Hepatic stellate cell (primary cell): ENCODE measurements around the gene DAGLA.

ENCODE experiments used
- DNase-seq: peaks from one replicate; pipeline ENCODE4 v3.0.0; 2011; ENCODE audit warnings: low spot score

Gene DAGLA

GRCh38 chr11:61730240-61730994 is 50.2 kb downstream of the DAGLA start:
- no peak for DNase-seq

DNA sequence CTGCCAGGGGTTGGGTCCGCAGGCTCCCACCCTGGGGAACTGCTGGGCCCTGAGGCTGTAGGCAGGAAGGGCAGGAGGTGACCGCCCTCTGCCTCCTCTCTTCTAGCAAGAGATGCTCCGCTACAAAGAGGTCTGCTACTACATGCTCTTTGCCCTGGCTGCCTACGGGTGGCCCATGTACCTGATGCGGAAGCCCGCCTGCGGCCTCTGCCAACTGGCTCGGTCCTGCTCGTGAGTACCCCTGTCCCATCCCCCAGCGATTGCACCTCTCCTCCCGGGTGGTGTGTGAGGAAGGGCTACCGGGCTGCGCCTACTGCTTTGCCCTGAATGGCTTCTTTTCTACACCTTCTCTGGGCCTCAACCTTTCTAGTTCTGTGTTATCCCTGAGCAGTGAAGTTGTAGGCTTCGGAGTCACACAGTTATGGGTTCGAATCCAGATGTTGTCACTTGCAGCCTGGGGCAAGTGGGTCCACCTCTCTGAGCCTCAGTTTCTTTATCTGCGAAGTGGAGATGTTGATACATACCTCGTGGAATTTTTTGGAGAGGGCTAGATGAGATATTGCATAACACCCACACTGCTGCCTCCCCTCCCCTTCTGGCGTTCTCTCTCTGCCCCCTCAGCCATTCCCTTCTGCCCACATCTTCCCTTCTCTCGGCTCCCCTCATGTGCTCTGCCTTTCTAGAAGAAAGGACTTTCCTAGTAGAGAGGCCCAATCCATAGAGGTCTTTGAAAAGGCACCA is 51.2 kb downstream of the DAGLA start:
- DNase-seq = no peak

DNA sequence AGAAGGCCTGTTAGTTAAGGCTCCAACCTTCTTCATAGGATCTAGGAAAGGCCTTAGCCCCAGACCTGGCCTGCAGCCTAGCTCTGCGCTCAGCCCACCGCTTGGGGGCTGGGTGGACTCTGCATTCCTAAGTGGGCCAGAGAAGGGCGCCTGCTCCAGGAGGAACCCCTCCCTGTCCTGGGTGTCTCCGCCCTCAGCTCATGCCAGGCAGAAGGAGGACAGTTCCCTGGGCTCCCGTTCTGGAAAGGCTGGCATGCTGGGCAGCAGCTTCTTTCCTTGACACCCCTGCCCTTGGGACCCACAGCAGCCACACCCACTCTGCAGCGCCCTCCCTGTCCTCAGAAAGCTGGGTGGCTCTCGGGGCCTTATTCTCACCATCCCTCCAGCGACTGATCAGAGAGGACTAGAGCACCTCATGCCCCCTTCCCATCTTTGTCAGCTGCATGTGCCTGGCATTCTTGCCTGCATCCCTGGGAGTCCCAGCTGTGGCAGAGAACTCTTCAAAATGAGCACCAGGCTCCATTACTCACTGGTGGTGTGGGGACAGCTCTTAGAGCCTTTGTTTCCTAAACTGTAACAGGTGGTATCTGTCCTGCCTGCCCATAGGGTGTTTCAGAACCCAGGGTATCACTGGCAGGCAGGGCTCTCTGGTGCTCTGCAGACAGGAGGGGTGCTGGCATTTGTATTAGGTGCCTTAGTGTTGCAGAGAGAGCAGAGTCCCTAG is 51.9 kb downstream of the DAGLA start:
- DNase-seq = no peak

GRCh38 chr11:61732705-61733104 is 52.5 kb downstream of the DAGLA start:
- DNase-seq = peak; percentile 50

DNA sequence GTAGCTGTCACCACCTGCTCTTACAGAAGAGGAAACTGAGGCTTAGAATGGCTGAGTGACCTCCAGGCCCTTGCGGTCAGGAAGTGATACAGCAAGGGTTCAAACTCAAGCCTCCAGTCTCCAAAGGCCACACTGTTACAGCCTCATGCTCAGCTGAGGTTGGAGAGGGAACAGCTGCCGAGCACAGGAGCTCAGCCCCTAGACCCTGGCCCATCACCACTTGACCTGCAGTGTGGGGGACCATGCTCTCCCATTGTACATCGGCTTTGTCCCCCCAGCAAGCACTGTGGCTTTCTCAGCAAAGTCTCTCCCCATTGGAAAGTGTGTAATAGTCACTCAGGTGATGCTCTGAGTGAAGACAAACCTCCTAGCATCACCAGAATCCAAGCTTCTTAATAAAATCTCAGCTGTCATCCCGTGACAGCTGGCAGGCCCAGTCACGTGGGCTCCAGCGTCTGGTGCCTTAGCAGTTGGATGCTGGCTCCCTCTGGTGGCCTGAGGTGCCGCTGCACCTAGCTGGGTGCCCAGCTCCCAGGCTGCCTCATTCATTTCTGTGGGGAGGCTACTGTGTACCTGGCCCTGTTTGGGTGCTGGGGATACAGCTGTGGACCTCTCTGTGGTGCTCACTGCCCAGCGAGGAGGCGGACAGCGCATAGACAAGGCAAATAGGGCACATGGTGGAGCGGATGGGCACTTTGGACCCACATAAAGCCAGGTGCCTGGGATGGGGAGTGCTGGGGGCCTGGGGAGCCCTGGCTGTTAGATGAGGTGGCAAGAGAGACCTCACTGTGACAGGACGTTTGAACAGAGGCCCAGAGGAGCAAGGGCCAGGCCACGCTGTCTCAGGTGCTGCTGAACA is 53.2 kb downstream of the DAGLA start:
- peak; percentile 98 for DNase-seq

DNA sequence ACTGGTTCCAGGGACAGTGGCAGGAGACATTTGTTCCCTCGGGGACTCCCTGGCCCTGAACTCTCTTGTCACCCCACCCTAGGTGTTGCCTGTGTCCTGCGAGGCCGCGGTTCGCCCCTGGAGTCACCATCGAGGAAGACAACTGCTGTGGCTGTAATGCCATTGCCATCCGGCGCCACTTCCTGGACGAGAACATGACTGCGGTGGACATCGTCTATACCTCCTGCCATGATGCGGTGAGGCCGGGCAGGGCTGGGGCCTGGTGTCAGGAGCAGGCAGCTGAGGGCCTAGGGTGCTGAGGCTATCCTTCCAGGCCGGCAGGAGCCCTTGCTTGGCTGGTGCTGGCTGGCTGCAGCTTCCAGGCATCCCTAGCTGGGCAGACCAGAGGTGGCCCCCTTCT is 54.6 kb downstream of the DAGLA start:
- DNase-seq = no peak

DNA sequence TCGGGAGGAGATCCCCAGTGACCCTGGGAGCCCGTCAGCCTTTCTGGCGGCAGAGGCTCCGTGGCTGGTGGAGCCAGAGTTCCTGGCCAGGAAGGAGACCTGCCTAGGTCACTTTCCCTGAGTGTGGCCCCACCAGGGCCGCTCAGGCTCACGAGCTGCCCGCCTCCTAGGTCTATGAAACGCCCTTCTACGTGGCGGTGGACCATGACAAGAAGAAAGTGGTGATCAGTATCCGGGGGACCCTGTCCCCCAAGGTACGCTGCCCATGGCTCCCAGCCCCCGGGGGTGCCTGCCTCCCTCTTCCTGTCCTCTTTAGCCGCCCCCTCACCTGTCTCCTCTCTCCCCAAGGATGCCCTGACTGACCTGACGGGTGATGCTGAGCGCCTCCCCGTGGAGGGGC is 55.2 kb downstream of the DAGLA start:
- no peak for DNase-seq

DNA sequence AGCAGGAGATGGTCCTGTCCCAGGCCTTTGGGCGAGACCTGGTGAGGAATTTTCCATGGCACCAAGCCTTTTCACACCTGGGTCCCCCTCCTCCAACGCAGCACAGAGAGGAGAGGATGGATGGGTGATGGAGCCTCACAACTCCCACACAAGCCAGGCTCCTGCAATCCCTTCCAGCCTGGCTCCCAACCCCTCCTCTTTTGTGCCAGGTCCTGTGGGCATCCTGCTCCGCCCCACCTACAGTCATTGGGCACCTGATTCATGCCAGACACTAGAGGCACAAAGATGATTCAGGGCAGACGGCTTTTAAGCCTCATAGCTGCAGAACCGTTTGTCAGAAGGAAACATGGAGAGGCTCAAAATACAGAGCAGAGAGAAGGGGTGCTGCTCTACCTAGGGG is 56.1 kb downstream of the DAGLA start:
- DNase-seq = no peak

- no peak for DNase-seq
Observed at GRCh38 chr11:61737131-61737530, 56.9 kb downstream of the DAGLA start.

DNA sequence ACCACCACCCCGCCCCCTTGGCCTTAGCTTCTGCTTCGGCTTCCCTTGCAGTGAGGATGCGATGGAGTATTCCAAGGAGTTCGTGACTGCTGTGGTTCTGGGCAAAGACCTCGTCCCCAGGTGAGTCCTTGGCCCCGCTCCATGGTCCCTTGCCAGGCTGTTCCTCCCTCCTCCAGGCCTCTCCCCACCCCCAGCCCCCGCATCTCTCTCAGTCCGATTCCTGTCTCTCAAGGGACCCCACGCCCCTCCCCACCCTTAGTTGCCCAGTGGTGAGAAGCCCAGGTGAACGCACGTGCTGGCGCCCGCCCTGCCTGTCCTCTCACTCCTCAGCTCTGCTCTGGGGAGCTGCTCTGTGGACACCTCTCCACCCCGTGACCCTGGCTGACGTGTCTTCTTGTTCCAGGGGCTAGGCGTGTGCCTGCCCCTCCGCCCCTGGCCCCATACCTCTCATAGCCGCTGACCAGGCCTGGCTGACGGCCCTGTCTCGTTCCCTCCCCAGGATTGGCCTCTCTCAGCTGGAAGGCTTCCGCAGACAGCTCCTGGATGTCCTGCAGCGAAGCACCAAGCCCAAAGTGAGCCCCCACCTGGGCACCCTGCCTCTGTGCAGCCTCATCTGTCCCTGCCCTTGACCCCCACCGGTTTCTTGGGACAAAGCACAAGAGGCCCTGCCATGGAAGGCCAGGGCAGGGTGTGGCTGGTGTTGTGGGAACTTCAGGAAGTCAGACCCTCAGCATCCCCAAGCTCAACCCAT is 57.6 kb downstream of the DAGLA start:
- DNase-seq = no peak

DNA sequence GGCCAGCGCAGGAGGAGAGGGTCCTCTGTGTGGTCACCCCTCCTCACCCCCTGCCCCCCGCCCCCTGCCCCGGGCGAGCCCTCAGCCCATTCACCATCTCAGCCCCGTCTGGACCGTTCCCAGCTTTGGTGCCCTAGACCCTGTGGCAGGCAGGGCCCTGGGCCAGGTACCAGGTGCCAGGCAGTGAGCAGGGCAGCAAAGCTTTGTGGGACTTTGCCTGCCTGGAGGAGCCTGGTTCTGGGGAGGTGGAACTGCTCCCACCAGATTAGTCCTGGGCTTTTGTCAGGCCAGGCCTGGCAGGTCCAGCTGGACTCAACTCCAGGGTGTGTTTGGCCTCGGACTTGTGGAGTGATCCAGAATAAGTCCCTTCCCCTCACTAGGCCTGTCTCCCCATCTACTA is 58.6 kb downstream of the DAGLA start:
- DNase-seq = no peak

DNA sequence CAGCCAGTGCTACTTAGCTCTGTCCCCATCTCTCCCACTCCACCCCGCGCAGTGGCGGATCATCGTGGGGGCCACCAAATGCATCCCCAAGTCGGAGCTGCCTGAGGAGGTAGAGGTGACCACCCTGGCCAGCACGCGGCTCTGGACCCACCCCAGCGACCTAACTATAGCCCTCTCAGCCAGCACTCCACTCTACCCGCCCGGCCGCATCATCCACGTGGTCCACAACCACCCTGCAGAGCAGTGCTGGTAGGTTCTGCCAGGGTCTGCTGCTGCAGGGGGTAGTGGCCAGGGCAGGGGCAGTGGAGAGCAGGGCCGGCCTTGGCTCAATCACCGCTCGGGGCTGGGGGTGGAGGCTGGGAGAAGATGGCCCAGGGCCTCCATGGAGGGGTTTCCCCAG is 59.2 kb downstream of the DAGLA start:
- no peak for DNase-seq

GRCh38 chr11:61739966-61740365 is 59.8 kb downstream of the DAGLA start:
- no peak for DNase-seq

- no peak for DNase-seq
Observed at GRCh38 chr11:61742391-61742790, 62.2 kb downstream of the DAGLA start.

DNA sequence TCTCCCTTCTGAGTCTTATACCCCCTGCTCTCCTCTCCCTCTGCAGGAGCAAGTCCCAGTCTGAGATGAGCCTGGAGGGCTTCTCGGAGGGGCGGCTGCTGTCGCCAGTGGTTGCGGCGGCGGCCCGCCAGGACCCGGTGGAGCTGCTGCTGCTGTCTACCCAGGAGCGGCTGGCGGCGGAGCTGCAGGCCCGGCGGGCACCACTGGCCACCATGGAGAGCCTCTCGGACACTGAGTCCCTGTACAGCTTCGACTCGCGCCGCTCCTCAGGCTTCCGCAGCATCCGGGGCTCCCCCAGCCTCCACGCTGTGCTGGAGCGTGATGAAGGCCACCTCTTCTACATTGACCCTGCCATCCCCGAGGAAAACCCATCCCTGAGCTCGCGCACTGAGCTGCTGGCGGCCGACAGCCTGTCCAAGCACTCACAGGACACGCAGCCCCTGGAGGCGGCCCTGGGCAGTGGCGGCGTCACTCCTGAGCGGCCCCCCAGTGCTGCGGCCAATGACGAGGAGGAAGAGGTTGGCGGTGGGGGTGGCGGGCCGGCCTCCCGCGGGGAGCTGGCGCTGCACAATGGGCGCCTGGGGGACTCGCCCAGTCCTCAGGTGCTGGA is 63.4 kb downstream of the DAGLA start:
- DNase-seq = no peak

GRCh38 chr11:61744181-61744580 is 64.0 kb downstream of the DAGLA start:
- no peak for DNase-seq

DNA sequence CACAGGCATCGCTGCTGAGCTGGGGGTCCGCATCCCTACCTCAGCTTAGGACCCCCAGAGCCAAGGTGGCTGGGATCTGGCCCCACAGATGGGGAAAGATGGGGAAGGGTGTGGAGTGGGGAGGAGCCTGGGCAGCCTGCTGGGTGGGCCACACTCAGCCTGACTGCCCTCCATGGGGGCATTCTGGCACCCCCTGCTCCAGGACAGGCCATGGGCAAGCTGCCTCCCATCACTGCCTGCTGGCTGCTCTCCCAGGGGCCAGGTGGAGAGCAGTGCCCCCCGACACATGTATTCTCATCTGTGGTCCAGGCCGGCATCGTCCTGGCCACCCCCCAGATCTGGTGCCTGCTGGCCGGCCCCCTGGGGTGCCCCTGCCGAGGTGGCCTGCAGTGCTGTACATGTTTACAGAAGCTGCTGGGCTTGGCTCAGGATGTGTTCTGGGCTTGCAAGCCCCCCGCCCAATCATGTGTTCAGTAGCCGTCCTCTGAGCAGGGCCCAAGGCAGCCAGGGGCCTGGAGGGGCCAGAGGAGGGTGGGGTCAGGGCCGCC is 64.5 kb downstream of the DAGLA start:
- DNase-seq = no peak

GRCh38 chr11:61745781-61746441 is 65.7 kb downstream of the DAGLA start:
- DNase-seq = no peak

DNA sequence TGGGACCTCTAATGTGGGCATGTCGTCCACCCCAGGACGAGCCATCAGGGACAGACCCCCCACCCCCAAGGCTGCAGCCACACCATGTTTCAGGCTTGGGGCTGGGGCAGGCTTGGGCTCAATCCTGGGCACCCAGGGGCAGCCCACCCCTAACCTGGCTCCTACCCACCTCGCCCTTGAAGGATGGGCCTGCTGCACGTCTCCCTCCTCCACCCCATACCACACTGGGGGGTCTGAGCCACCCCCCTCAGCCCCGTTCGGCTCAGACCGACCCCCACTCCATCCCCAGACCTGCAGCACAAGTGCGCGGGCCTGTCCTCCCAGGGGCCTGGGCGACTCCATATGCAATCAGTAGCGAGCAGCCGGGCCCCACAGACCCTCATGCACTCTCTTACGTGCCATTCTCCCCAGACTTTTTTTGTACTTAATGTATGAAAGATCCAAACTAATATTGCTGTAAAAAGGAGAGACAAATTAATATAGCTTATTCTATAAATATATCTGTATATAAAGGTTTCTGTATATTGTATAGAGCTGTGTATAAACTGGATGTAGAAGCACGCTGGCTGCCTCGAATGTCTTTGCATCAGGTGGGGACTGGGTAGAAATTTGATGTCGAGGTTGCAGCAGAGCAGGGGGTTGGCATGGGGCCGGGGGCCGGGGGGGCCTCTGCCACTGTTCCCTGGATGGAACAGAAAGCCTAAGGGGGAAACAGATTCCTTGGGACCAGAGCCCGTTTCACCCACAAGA is 66.4 kb downstream of the DAGLA start:
- no peak for DNase-seq
